Measurements from ENCODE around the gene COPB1.

GRCh38 chr11:14422052-14422813, 77.4 kb downstream of the COPB1 start:
- no peak for TF ChIP-seq CTCF (conservative IDR thresholded peaks at IDR 0.05; ENCODE audit: low read depth, low read length)
- TF ChIP-seq EZH2 (IDR thresholded peaks at IDR 0.05; ENCODE audit: low read length, unreplicated experiment), result no peak
